SK-N-SH (cell line): Measurements from ENCODE around the gene TCEAL9. TPM values are rescaled to one million over a fixed set of nuclear protein-coding genes. Genes with fewer than 3 reads are reported as not detected.
"Not testable (repeated sequence)": the region's sequence is repeated elsewhere in the genome, so short reads cannot be mapped to it uniquely, and the experiment has no call there.

ENCODE experiments used
- CTCF ChIA-PET: fragments of 300-600, 350-600 bp; formaldehyde crosslinking; extraction: SDS; loops from one replicate; lab custom pipeline; 2021; lab: Yijun Ruan, JAX
- POLR2A ChIA-PET: fragments of 350-600 bp; sonication (Branson Sonifier 250); formaldehyde crosslinking; extraction: SDS; loops from one replicate; lab custom pipeline; 2020; ENCODE audit warnings: antibody characterized with exemption, inconsistent platforms; lab: Yijun Ruan, JAX
- DNase-seq: peaks from one replicate; pipeline ENCODE4 v3.0.0; 2012
- H2AFZ ChIP-seq: fragments of 200-600 bp; sonication (generic); 2 replicates; pipeline ENCODE4 v1.8.1; 2016; ENCODE audit warnings: antibody characterized with exemption, mild to moderate bottlenecking, low read depth
- H3F3A ChIP-seq: fragments of 200-600 bp; sonication (generic); replicated peaks from 2 replicates; pipeline ENCODE3; 2016; ENCODE audit warnings: antibody characterized with exemption, mild to moderate bottlenecking; ENCODE audit not compliant: insufficient read depth
- H3K27ac ChIP-seq, 2 experiments: fragments of 200-500 bp in 1 of 2; fragments of 200-600 bp in 1 of 2; sonication (Bioruptor generic) in 1 of 2; sonication (generic), shearing (Covaris generic) in 1 of 2; 2 replicates each; pipeline versions ENCODE4 v1.5.1 to v1.6.1; 2014 to 2016; ENCODE audit warnings: low read depth in 2 of 2, inconsistent platforms in 1 of 2, low read length in 1 of 2, mild to moderate bottlenecking in 1 of 2, mixed read lengths in 1 of 2
- H3K27me3 ChIP-seq: fragments of 200-600 bp; sonication (generic), shearing (Covaris generic); 2 replicates; pipeline ENCODE4 v1.6.1; 2016; ENCODE audit warnings: mixed run types; ENCODE audit not compliant: insufficient read depth
- H3K36me3 ChIP-seq, 2 experiments: fragments of 200-500 bp in 1 of 2; fragments of 200-600 bp in 1 of 2; sonication (Bioruptor generic) in 1 of 2; sonication (generic) in 1 of 2; replicated peaks in 1 of 2; 2 replicates each; pipeline versions ENCODE3 to v1.5.1; 2014 to 2016; ENCODE audit warnings: low read length in 1 of 2, mild to moderate bottlenecking in 1 of 2; ENCODE audit not compliant: insufficient read depth in 2 of 2, control insufficient read depth in 1 of 2
- H3K4me1 ChIP-seq, 2 experiments: fragments of 200-500 bp in 1 of 2; fragments of 200-600 bp in 1 of 2; sonication (Bioruptor generic) in 1 of 2; sonication (generic), shearing (Covaris generic) in 1 of 2; 2 replicates each; pipeline versions ENCODE4 v1.5.1 to v1.6.1; 2014 to 2016; ENCODE audit warnings: low read depth in 1 of 2, low read length in 1 of 2, mixed run types in 1 of 2; ENCODE audit not compliant: insufficient read depth in 2 of 2, control insufficient read depth in 1 of 2
- H3K4me2 ChIP-seq: fragments of 200-600 bp; sonication (generic), shearing (Covaris generic); 2 replicates; pipeline ENCODE4 v1.6.1; 2017; ENCODE audit warnings: mixed run types
- H3K4me3 ChIP-seq, 2 experiments: fragments of 200-500 bp in 1 of 2; fragments of 200-600 bp in 1 of 2; sonication (Bioruptor generic) in 1 of 2; sonication (generic), shearing (Covaris generic) in 1 of 2; 2 replicates each; pipeline versions ENCODE4 v1.5.1 to v1.8.1; 2014 to 2016; ENCODE audit warnings: low read depth in 2 of 2, inconsistent platforms in 1 of 2, low read length in 1 of 2, mild to moderate bottlenecking in 1 of 2, mixed read lengths in 1 of 2, moderate library complexity in 1 of 2
- H3K79me2 ChIP-seq: fragments of 200-600 bp; sonication (generic); 2 replicates; pipeline ENCODE4 v1.8.1; 2017; ENCODE audit warnings: mild to moderate bottlenecking; ENCODE audit not compliant: insufficient read depth
- H3K9ac ChIP-seq: fragments of 200-600 bp; sonication (generic); 2 replicates; pipeline ENCODE4 v1.6.1; 2017; ENCODE audit warnings: mixed run types
- H3K9me2 ChIP-seq: fragments of 200-600 bp; sonication (generic); 2 replicates; pipeline ENCODE4 v1.6.1; 2017; ENCODE audit warnings: mixed run types
- H3K9me3 ChIP-seq: fragments of 200-600 bp; sonication (generic); 2 replicates; pipeline ENCODE4 v1.6.1; 2017; ENCODE audit warnings: mixed run types, mild to moderate bottlenecking, moderate library complexity
- H4K20me1 ChIP-seq: fragments of 200-600 bp; sonication (generic); 2 replicates; pipeline ENCODE4 v1.6.1; 2017; ENCODE audit warnings: mild to moderate bottlenecking, mixed run types; ENCODE audit not compliant: insufficient read depth
- ELF1 ChIP-seq: IDR thresholded peaks from 2 replicates; pipeline ENCODE4 v1.4.0; 2012
- EP300 ChIP-seq, 2 experiments: IDR thresholded peaks; 2 replicates each; pipeline versions ENCODE4 v1.4.0 to v1.6.1; 2012; ENCODE audit warnings: borderline replicate concordance in 1 of 2, low read depth in 1 of 2, low read length in 1 of 2
- EZH2phosphoT487 ChIP-seq: fragments of 200-600 bp; sonication (generic); IDR thresholded peaks from 2 replicates; pipeline ENCODE4 v1.6.1; 2017; ENCODE audit warnings: low read depth, mixed run types, mild to moderate bottlenecking, antibody characterized with exemption, moderate library complexity, borderline replicate concordance
- FOSL2 ChIP-seq: IDR thresholded peaks from 2 replicates; pipeline ENCODE4 v1.4.0; 2012; ENCODE audit warnings: low read depth, mild to moderate bottlenecking, moderate library complexity, borderline replicate concordance
- FOXJ3 ChIP-seq: sonication (generic); formaldehyde crosslinking; IDR thresholded peaks from 2 replicates; pipeline ENCODE4 v1.5.1; 2020; ENCODE audit warnings: mild to moderate bottlenecking, missing genetic modification reagents
- GATA2 ChIP-seq: sonication (generic); formaldehyde crosslinking; IDR thresholded peaks from 2 replicates; pipeline ENCODE4 v1.5.0; 2020; ENCODE audit warnings: mild to moderate bottlenecking, missing genetic modification reagents
- IRF3 ChIP-seq: fragments of 150-350 bp; IDR thresholded peaks from 2 replicates; pipeline ENCODE4 v1.6.1; 2016; ENCODE audit warnings: mild to moderate bottlenecking, low read depth, low read length
- MEF2A ChIP-seq: IDR thresholded peaks from 2 replicates; pipeline ENCODE4 v1.4.0; 2012; ENCODE audit warnings: low read depth, borderline replicate concordance
- MXI1 ChIP-seq: IDR thresholded peaks from 2 replicates; pipeline ENCODE4 v1.6.1; 2012; ENCODE audit warnings: mild to moderate bottlenecking, low read depth, low read length, improper control_type of control experiment
- NRF1 ChIP-seq: IDR thresholded peaks from 2 replicates; pipeline ENCODE4 v1.6.1; 2012; ENCODE audit warnings: low read depth, mild to moderate bottlenecking, low read length
- PBX3 ChIP-seq: IDR thresholded peaks from 2 replicates; pipeline ENCODE4; 2012
- RXRA ChIP-seq: IDR thresholded peaks from 2 replicates; pipeline ENCODE4 v1.4.0; 2012; ENCODE audit warnings: low read depth, mild to moderate bottlenecking, borderline replicate concordance
- SIN3A ChIP-seq: IDR thresholded peaks from 2 replicates; pipeline ENCODE4 v1.6.1; 2012; ENCODE audit warnings: low read depth, mild to moderate bottlenecking, low read length, moderate library complexity, borderline replicate concordance
- SMC3 ChIP-seq: IDR thresholded peaks from 2 replicates; pipeline ENCODE4 v1.6.1; 2012; ENCODE audit warnings: low read depth, low read length, improper control_type of control experiment
- TAF1 ChIP-seq: IDR thresholded peaks from 2 replicates; pipeline ENCODE4 v1.6.1; 2012; ENCODE audit warnings: low read depth, mild to moderate bottlenecking, low read length, moderate library complexity, borderline replicate concordance
- TCF12 ChIP-seq: IDR thresholded peaks from 2 replicates; pipeline ENCODE4 v1.4.0; 2012
- USF1 ChIP-seq: IDR thresholded peaks from 2 replicates; pipeline ENCODE4 v1.4.0; 2012; ENCODE audit warnings: low read depth, borderline replicate concordance
- USF2 ChIP-seq: fragments of 150-350 bp; IDR thresholded peaks from 2 replicates; pipeline ENCODE4 v1.6.1; 2017; ENCODE audit warnings: antibody characterized with exemption, low read length, low read depth, borderline replicate concordance
- ZBTB33 ChIP-seq: IDR thresholded peaks from 2 replicates; pipeline ENCODE4 v1.4.0; 2012; ENCODE audit warnings: low read depth, borderline replicate concordance
- WGBS: methylation state at CpG from one replicate; pipeline ENCODE4 v1.1.6; 2017; ENCODE audit warnings: low lambda C conversion rate; 5-methylcytosine and 5-hydroxymethylcytosine counted together
- polyA plus RNA-seq, 3 experiments: library from polyadenylated mRNA; depleted of rRNA; stranded (reverse); fragments of >200 nt; gene quantifications; 2 replicates each; pipeline ENCODE4 v1.2.3, GENCODE V29; 2012

TCEAL9 gene
- polyA plus RNA-seq, 1 of the 3 experiments (the other 2 are of a cell fraction) = 27.7 TPM

DNA sequence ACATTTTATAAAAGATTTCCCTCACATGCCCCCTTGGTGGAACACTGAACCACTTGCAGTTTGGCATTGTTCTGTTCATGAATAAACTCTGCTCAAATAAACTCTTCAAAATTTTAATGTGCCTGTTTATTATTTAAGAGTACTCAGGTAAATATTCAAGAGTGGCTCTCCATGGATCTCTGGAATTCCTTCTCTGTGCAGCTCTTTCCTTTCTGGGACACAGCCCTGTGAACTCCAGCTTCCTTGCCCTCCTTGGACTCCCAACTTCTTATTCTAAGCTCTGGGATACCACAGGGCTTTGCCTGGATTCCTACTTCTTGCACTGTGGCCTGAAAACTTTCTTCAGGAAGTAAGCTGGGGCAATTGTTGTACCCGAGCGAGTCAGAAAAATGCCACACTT, 28.4 kb downstream of the TCEAL9 start:
- Histone ChIP-seq H3K79me2 (no peaks in the 10 kb centered on the region), H4K20me1 (no peaks in the 10 kb centered on the region), H3K9me2 (no peaks in the 10 kb centered on the region), H2AFZ (no peak overlapping the region), H3F3A (no peaks in the 10 kb centered on the region), H3K9ac (no peak overlapping the region), H3K36me3 (no peaks in the 10 kb centered on the region), H3K4me2 (no peak overlapping the region), H3K4me3 (no peak overlapping the region), H3K27me3 (no peaks in the 10 kb centered on the region; the same call in 1 of the 2 replicates), H3K4me1 (no peaks in the 10 kb centered on the region), H3K27ac (no peak overlapping the region), H3K9me3 (no peaks in the 10 kb centered on the region)
- TF ChIP-seq SMC3 = no peak
- no peak for TF ChIP-seq IRF3
- TF ChIP-seq FOXJ3 (CRISPR knock-in tag) = no peak
- TF ChIP-seq USF1 = no peak
- TF ChIP-seq RXRA = no peak
- no peak for TF ChIP-seq GATA2 (CRISPR knock-in tag)
- TF ChIP-seq EP300 (IDR thresholded peaks at IDR 0.05; ENCODE audit: borderline replicate concordance in 1 of 2, low read depth in 1 of 2, low read length in 1 of 2) = no peak
- TF ChIP-seq FOSL2 = no peak
- TF ChIP-seq EZH2phosphoT487 = no peak
- TF ChIP-seq USF2 = no peak
- no peak for TF ChIP-seq ZBTB33
- no peak for TF ChIP-seq SIN3A
- no peak for TF ChIP-seq TCF12
- TF ChIP-seq MEF2A = no peak
- no peak for TF ChIP-seq PBX3
- no peak for TF ChIP-seq NRF1
- no peak for TF ChIP-seq TAF1
- no peak for TF ChIP-seq ELF1
- no peak for TF ChIP-seq MXI1
- DNase-seq = no peak
- CTCF ChIA-PET = no interaction called here
- WGBS = 48% methylated on average over 2 of the region's 2 CpGs
- POLR2A ChIA-PET = no interaction called here

DNA sequence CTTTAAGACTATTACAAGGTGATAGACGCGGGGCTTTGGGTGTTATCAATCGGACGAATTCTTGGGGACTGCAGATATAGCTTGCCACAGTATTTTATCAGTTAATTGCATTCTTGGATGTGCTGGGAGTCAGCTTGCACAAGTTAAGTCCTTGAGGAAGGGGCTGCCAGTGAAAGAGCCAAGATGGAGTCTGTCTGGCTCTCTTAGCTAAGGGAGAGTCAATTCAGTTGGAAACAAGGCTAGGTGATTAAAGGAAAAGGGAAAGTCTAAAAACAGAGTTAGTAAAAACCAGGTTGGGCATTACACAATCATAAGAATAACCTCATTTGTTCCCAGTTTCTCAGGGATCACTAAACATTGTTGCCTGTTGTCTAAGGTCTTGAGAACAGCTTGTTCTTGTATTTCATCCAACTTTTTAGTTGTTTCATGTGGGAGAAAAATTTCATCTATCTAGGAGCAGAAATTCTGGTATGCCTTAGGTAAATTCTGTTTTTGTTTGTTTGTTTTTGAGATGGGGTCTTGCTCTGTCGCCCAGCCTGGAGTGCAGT, 29.1 kb downstream of the TCEAL9 start:
- CTCF ChIA-PET = not testable (repeated sequence)

More for the DNA sequence above, 29.1 kb downstream of the TCEAL9 start:
- H3K9me3 ChIP-seq, H2AFZ ChIP-seq, H3K9me2 ChIP-seq, H3K79me2 ChIP-seq, H3K4me2 ChIP-seq, H3K27ac ChIP-seq, POLR2A ChIA-PET, H3K27me3 ChIP-seq, H3K9ac ChIP-seq, H3K4me1 ChIP-seq, H3K36me3 ChIP-seq, DNase-seq, H4K20me1 ChIP-seq, H3K4me3 ChIP-seq, H3F3A ChIP-seq: not testable (repeated sequence)
- 24% methylated on average over 5 of the region's 5 CpGs for WGBS
